Loucy (cell line): ENCODE results near the gene GRID1.

Source experiments
- H2AFZ ChIP-seq: fragments of 200-600 bp; sonication (generic); 2 replicates; pipeline ENCODE4 v1.6.0; 2016; ENCODE audit warnings: antibody characterized with exemption, mild to moderate bottlenecking, low read length, moderate library complexity
- H3F3A ChIP-seq: fragments of 200-600 bp; 2 replicates; pipeline ENCODE4 v1.6.0; 2016; ENCODE audit warnings: antibody characterized with exemption, low read depth, mild to moderate bottlenecking
- H3K27me3 ChIP-seq: fragments of 200-600 bp; sonication (generic); 2 replicates; pipeline ENCODE4 v1.6.1; 2014; ENCODE audit warnings: low read length, mild to moderate bottlenecking; ENCODE audit not compliant: insufficient read depth, poor library complexity, severe bottlenecking
- H3K36me3 ChIP-seq: fragments of 200-600 bp; sonication (generic); 2 replicates; pipeline ENCODE4 v1.6.1; 2016; ENCODE audit warnings: low read length; ENCODE audit not compliant: insufficient read depth
- H3K4me1 ChIP-seq: fragments of 200-600 bp; sonication (generic); 2 replicates; pipeline ENCODE4 v1.5.1; 2014; ENCODE audit warnings: low read length, mild to moderate bottlenecking; ENCODE audit not compliant: insufficient read depth, poor library complexity, severe bottlenecking
- H3K4me2 ChIP-seq: fragments of 200-600 bp; sonication (generic); 2 replicates; pipeline ENCODE4 v1.6.0; 2014; ENCODE audit warnings: antibody characterized with exemption, low read length, low read depth, mild to moderate bottlenecking; ENCODE audit not compliant: poor library complexity, severe bottlenecking
- H3K4me3 ChIP-seq: fragments of 200-600 bp; sonication (generic); 2 replicates; pipeline ENCODE4 v1.5.1; 2014; ENCODE audit warnings: low read length, mild to moderate bottlenecking, mixed read lengths; ENCODE audit not compliant: poor library complexity, severe bottlenecking
- H3K79me2 ChIP-seq: fragments of 200-600 bp; sonication (generic); 2 replicates; pipeline ENCODE4 v1.6.1; 2014; ENCODE audit warnings: low read length; ENCODE audit not compliant: insufficient read depth
- H3K9ac ChIP-seq: fragments of 200-600 bp; sonication (generic); 2 replicates; pipeline ENCODE4 v1.6.0; 2014; ENCODE audit warnings: mild to moderate bottlenecking, low read depth, low read length, moderate library complexity; ENCODE audit not compliant: poor library complexity, severe bottlenecking
- H3K9me2 ChIP-seq: fragments of 200-600 bp; sonication (generic); replicated peaks from 2 replicates; pipeline ENCODE4 v1.6.1; 2016; ENCODE audit warnings: low read depth, low read length, mixed read lengths
- H3K9me3 ChIP-seq: fragments of 200-600 bp; sonication (generic); 2 replicates; pipeline ENCODE4 v1.6.1; 2014; ENCODE audit warnings: mild to moderate bottlenecking, antibody characterized with exemption, low read length, low read depth; ENCODE audit not compliant: insufficient read depth
- H4K20me1 ChIP-seq: fragments of 200-600 bp; sonication (generic); 2 replicates; pipeline ENCODE4 v1.6.0; 2014; ENCODE audit warnings: antibody characterized with exemption, low read length, mild to moderate bottlenecking; ENCODE audit not compliant: insufficient read depth, poor library complexity, severe bottlenecking
- EZH2phosphoT487 ChIP-seq: fragments of 200-600 bp; IDR thresholded peaks from 2 replicates; pipeline ENCODE4 v1.6.1; 2018; ENCODE audit warnings: antibody characterized with exemption, mild to moderate bottlenecking, moderate library complexity, borderline replicate concordance
- TF ChIP-seq, protein P1 (sequence below): fragments of 200-600 bp; sonication (generic); conservative IDR thresholded peaks from 2 replicates; pipeline ENCODE4 v1.5.1; 2014; ENCODE audit warnings: mild to moderate bottlenecking, antibody characterized with exemption, low read length

The GRID1 gene

DNA sequence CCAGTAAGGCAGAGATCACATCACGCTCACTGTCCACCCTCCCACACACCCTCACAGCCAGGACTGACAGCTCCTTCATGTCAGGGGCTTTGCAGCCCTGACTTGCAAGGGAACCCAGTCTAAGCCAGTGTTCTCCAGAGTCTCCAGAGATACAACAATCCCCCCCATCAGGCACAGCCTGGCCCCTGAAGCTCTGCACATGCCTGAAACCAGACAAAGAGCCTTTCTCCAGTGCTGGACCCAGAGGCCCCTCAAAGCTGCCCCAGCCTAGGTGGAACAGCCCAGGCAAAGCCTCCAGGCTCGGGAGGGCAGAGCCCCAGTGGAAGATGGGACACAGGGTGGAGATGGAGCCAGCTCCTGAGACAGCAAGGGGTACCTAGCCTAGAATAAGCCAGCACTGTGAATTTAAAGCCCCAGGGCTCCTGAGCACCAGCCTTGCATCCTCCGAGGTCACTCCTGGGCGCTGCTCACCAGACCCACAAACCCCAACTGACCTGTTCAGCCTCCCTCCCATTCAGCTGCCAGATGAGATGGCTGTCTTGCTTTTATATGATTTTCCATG is 50.2 kb downstream of the GRID1 start:
- Histone ChIP-seq H3K9me2 (no peaks in the 10 kb centered on the region), H3K4me1 (no peaks in the 10 kb centered on the region)

DNA sequence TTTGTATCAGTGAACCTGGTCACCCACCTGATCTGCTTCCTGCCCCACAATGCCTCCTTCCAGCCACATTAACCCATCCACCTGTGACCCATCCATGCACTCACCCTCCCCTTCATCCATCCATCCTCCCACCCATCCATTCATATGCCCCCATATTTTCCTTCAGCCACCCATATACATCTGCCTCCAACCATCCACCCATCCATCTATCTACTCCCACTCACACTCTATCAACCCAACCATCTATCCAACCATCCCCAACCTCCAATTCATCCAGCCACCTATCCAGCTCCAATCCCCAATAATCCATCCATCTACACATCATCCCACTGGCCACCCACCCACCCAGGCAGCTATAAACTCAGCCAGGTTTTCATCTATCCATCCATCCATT is 51.0 kb downstream of the GRID1 start:
- Histone ChIP-seq H3K36me3 (no peaks in the 10 kb centered on the region), H3K4me2 (no peak overlapping the region), H3K9ac (no peak overlapping the region), H2AFZ (no peak overlapping the region), H3K4me3 (no peak overlapping the region), H3K9me3 (no peaks in the 10 kb centered on the region; the same call in 1 of the 2 replicates), H4K20me1 (no peaks in the 10 kb centered on the region), H3F3A (no peaks in the 10 kb centered on the region), H3K4me1 (no peaks in the 10 kb centered on the region), H3K9me2 (no peaks in the 10 kb centered on the region), H3K27me3 (no peaks in the 10 kb centered on the region), H3K79me2 (no peaks in the 10 kb centered on the region)
- no peak for TF ChIP-seq EZH2phosphoT487
- TF ChIP-seq, protein P1, sequence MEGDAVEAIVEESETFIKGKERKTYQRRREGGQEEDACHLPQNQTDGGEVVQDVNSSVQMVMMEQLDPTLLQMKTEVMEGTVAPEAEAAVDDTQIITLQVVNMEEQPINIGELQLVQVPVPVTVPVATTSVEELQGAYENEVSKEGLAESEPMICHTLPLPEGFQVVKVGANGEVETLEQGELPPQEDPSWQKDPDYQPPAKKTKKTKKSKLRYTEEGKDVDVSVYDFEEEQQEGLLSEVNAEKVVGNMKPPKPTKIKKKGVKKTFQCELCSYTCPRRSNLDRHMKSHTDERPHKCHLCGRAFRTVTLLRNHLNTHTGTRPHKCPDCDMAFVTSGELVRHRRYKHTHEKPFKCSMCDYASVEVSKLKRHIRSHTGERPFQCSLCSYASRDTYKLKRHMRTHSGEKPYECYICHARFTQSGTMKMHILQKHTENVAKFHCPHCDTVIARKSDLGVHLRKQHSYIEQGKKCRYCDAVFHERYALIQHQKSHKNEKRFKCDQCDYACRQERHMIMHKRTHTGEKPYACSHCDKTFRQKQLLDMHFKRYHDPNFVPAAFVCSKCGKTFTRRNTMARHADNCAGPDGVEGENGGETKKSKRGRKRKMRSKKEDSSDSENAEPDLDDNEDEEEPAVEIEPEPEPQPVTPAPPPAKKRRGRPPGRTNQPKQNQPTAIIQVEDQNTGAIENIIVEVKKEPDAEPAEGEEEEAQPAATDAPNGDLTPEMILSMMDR, result no peak

More for the DNA sequence above, 50.2 kb downstream of the GRID1 start:
- Histone ChIP-seq H3K36me3 (no peaks in the 10 kb centered on the region), H4K20me1 (no peaks in the 10 kb centered on the region), H3K27me3 (no peaks in the 10 kb centered on the region), H2AFZ (no peak overlapping the region), H3K79me2 (no peaks in the 10 kb centered on the region), H3K9me3 (no peaks in the 10 kb centered on the region; the same call in 1 of the 2 replicates), H3K4me2 (no peak overlapping the region), H3K4me3 (no peak overlapping the region), H3K9ac (no peak overlapping the region), H3F3A (no peaks in the 10 kb centered on the region)
- TF ChIP-seq, protein P1, result no peak
- TF ChIP-seq EZH2phosphoT487, result no peak

DNA sequence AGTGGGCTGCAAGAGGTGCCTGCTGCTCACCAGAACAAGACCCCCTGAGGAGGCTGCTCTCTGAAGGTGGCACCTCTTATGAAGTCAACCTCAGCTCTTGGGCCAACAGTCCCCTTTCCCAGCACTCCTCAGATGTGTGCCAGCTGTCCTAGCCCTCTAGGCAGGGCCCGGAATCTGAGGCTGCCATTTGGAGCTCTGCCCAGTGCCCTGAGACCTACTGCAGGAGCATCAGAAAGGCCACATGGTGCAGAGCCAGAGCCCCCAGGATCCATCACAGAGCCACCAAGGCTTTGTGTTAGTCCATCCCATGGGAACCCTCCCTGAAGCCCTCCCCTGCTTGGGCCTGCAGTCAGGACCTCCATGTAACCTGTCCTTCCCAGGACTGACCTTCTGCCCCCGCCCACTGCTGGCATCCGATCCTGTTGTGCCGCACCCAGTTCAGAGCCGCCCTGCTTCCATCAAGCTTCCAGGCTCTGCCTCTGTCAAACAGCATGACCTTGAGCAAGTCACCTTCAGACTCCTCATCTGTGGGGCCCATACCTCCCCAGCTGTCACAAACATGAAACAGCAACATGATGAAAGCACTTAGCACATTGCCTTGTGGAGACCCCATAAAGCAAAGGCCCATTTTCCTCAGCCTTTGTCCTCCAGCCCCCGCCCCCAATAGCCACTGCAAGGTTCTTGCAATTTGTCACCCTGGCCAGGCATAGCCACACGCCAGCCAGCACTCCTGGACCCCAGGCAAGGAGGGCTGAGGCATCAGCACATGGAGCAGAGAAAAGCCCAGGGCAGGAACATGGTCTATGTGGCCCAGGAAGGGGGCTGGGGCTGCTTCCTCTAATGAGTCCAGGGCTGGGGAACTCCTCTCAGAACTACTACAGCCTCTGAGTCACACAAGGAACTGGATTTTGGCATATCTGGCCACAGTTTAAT is 51.7 kb downstream of the GRID1 start:
- no peaks in the 10 kb centered on the region for H3F3A ChIP-seq
- no peak overlapping the region for H2AFZ ChIP-seq
- no peak overlapping the region for H3K4me2 ChIP-seq
- H3K9me3 ChIP-seq, result no peaks in the 10 kb centered on the region; the same call in 1 of the 2 replicates
- TF ChIP-seq EZH2phosphoT487, result no peak
- TF ChIP-seq, protein P1, result no peak
- no peaks in the 10 kb centered on the region for H3K9me2 ChIP-seq
- H3K79me2 ChIP-seq, result no peaks in the 10 kb centered on the region
- no peak overlapping the region for H3K4me3 ChIP-seq
- no peaks in the 10 kb centered on the region for H3K4me1 ChIP-seq
- H3K27me3 ChIP-seq, result no peaks in the 10 kb centered on the region
- H4K20me1 ChIP-seq, result no peaks in the 10 kb centered on the region
- no peaks in the 10 kb centered on the region for H3K36me3 ChIP-seq
- H3K9ac ChIP-seq, result no peak overlapping the region
